NCI-H2196 treated with DMSO at 0.1 percent for 48 hours (cell line): ENCODE measurements around the gene REPS2.

Experiments used
- DNase-seq: peaks from one replicate; lab custom pipeline; 2025; ENCODE audit not compliant: unreplicated experiment; lab: John Stamatoyannopoulos, UW

Gene REPS2

DNA sequence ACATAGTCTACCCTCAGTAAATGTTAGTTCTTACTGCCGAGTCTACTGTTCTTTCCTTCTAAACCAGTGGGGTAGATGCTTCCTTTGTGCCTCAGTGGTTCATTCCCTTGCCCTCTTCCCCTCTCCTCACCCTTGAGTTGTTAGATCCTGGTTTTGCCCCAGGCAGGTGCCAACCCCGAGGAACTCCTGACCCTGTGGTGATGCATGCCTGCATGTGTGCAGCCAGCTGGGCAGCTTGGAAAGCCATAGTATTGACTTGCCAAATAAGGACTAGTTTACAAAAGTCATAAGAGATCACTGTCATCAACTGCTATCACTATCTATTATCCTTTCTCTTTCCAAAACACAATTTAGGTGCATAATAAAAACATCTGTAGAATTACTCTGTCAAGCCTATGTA is 50.9 kb downstream of the REPS2 start:
- DNase-seq = no peak

DNA sequence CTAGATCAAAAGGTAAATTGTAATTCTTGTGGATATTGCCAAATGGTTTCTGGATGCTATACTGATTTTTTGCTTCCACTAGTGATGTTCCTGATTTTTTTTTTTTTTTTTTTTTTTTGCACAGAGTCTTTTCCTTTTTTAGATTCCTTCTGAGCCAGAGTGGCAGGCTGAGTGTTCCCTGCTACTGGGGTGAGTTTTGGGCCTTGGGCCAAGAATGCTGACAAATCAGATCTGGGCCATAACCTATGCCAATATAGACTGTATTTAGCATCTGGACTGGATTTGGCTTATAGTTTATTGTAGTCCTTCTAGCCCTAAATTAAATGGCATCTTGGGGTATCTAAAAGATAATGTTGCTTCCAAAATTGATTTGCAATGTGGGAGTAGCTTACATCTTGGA is 52.8 kb downstream of the REPS2 start:
- DNase-seq = no peak

DNA sequence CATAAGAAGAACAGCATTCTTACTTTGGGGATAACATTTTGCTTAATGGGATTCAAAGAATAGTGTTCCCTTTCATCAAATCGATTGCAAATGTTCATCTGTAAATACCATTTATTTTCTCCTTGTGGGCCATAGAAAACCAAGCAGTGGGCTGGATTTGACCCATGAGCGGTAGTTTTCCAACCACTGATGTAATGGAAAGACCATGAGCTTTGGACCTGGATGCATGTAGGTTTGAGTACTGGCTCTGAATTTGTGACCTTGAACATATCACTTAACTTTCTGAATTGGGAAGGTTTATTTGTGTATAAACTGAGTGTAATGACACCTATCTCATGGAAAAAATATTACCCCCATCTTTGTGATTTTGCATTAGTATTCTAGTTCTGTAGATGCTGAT is 54.3 kb downstream of the REPS2 start:
- DNase-seq = no peak

DNA sequence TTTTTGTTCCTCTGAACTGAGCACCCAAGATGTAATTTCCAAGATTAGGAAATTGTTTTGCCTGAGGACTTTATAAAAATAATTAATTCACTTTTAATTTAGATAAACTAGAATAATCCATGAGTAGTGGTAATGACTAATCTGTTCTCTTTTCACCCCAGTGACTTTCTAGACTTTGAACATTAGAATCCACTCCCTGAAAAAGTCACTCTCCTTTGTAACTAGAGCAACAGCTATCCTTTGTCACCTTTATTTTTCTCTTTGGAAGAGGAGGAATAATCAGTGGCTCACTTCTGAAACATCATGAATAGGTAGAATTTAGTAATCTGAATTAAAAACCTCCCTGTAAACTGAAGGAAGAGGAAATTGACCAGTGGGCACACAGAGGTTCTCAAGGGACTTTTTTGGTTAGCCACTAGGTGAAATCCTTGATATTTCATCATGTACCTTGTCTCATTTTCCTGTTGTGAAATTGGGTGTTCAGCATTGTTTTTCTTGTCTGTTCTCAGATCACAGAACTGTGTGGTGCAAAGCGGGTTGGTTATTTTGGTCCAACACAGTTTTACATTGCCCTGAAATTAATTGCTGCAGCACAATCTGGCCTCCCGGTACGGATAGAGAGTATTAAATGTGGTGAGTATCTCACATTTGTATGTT is 59.4 kb downstream of the REPS2 start:
- DNase-seq = no peak

DNA sequence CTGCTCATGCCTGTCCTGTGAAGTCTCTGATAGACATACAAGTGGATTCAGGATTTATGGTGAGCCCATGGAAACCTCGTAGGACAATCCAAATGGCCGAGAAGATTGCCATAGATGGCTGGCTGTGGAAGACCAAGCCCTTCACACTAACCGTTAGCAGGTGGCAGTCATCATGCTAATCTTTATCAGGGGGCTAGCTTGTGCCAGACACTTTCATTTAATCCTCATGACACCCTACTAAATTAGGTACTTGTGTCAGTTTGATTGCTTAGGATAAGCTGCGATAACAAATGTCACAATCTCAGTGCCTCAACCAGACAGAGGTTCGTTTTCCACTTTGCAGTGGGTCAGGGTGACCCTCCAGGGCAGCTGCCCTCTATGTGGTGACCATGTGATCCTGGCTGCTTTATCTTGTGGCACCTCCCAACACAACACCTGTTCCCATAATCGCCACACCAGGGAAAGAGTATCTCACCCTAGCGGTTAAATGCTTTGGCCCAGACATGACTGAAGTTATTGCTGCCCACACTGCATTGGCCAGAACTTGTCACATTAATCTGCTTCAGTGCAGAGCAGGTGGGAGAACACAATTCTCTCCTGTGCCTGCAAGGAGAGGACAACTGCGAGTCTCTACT is 60.8 kb downstream of the REPS2 start:
- no peak for DNase-seq

DNA sequence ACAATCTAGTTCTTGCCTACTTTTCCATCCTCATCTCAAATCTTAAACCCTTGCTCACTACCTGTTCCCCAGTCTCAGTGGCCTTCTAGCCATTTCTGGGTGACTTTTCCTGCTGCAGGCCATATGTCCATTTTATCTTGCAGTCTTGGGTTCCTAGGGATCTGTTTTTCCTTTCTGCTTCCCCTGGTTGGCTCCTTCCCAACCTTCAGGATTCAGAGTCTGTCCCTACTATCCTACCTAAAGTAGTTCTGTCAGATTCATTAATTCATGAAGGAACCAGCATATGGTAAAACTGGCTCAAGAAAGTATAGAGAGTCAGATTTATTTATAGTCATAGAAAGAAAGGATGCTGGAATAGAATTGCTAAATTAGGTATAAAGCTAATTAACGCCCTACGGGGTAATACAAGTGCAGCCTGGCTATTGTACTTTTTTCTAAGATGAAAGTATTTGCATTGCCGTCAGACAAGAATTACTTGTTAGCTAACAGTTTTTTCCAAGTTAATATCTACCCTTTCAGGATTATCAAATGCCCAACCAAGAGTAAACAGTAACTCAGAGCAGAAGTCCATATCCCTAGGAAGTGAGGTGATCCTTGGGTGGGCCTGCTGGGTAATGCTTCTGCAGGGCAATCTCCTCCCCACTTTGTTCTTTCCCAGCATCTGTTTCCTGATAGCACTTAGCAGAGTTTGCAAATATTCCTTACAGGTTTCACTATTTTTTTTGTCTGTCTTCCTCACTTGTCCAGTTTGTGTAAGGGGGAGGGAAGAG is 63.6 kb downstream of the REPS2 start:
- no peak for DNase-seq

DNA sequence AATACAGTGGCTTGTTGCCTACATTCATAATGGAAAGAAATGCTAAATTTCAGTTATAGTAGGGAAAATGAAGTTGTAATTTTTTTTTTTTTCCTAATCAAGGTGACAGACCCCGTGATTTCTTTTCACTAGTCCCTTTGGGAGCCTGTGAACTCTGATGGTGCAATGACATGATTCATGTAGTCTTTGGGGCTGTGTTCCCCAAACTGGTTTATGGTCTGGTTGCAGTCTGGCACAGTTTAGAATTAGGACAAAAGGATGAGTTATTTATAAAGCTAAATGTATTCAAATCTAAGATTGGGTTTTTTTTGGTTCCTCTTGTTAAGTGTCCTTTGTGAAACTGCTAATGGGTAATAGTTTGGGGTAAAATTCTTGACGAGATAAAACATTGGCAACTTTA is 66.0 kb downstream of the REPS2 start:
- DNase-seq = no peak

DNA sequence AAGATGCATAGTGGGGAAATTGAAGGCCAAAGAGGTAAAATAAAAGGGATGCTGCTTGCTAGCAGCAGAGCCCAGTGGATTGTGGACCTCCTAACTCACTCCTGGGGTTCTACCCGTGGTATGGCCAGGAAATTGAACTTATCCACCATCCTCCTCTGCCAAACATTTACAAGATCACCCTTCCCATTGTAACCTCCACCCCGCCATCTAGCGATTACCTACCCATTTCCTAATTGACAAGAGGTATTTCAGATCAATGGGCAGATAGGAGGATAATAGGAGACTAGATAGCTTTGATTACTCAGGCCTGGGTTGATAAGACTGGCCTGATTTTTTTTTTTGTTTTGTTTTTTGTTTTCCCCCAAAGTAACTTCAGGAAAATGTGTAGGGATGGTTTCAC is 67.8 kb downstream of the REPS2 start:
- DNase-seq = no peak

DNA sequence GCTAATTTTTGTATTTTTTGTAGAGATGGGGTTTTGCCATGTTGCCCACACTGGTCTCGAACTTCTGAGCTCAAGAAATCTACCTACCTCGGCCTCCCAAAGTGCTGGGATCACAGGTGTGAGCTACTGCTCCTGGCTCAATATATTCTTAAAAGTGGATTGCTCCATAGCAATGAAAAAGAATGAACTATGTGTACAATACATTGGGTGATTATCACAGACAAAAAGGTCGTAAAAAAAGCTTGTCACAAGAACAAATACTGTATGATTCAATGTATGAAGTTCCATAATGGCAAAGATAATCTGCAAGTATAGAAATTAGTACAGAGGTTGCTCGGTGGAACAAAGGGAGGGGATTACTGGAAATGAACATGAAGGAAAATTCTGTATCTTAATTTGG is 70.7 kb downstream of the REPS2 start:
- DNase-seq = no peak

DNA sequence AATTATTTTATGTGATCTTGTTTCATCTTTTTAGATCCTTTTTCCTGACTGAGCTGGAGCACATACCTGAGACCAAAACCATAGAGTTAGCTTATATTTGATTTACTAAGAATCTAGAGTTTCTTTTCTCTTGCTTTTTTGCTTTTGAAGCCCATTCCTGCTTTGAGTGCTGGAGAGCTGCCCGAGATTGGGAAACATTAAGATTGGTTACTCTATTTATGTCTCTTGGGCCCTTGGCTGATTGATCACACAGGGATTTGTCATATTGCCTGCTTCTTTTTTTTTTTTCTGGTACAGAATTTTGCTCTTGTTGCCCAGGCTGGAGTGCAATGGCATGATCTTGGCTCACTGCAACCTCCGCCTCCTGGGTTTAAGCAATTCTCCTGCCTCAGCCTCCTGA is 73.9 kb downstream of the REPS2 start:
- no peak for DNase-seq

DNA sequence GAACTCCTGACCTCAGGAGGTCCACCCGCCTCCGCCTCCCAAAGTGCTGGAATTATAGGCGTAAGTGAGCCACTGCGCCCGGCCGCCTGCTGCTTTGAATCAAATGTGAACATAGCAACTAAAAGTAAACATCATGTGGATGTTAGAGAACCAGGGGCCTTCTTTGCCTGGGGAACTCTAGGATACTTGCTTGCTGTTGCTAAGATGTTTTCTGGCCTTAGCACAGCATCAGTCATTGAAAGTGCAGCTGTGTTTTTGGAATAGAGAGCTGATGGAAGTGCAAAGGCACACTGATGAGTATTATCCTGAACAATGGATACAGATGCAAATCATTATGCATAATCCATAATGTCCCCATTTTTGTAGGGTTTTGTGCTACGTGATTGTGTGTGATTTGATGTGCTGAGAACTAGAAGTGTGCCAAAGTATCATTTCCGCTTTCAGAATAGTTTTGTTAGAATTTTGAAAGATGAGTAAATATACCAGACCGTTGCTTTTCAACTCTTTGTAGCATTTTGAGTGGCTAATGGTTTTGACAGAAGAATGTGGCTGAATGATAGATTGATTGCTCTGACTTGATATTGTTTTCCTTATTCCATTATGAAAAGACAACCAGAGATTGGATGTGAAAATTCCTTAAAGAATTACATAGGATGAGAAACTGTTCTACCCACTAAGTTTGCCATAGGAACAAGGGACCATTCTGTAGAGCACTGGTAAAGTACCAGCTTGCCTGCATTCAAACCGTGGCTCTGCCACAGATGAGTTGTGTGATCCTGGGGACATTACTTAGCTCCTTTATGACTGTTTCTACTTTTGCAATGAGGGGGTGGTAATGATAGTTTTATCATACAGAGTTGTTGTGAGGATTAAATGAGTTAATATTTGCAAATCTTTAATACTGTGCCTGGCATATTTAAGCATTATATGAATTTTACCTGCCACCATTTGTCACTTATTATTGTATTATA is 74.7 kb downstream of the REPS2 start:
- no peak for DNase-seq

DNA sequence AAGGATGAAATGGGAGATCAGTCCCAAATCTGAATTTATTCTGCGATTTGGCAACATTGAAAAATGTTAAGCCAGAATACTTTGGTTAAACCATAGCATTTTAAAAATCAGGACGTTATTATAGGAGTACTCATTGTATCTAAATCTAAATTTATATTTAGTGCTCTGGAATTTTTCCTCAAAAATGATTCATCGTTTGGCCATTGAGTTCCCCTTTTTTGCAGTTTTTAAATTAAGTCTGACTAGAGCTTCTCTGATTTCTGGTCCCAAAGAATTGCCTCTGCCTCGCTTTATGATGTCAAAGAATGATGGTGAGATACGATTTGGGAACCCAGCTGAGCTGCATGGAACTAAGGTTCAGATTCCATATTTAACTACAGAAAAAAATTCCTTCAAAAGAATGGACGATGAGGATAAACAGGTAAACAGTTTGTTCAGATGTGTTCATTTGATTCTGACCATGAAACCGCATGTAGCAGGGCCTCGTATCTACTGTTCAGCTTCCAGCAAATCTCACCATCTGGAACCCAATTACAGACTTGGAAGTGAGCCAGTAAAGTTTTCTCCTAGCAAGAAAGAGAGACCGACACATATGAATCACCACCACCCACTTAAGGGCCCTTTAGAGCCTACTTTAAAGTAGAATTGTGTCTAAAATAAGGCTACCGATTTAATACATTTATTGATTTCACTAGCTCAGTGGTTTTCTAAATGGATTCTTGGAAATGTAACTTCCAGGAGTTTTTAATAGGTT is 75.6 kb downstream of the REPS2 start:
- DNase-seq = no peak

DNA sequence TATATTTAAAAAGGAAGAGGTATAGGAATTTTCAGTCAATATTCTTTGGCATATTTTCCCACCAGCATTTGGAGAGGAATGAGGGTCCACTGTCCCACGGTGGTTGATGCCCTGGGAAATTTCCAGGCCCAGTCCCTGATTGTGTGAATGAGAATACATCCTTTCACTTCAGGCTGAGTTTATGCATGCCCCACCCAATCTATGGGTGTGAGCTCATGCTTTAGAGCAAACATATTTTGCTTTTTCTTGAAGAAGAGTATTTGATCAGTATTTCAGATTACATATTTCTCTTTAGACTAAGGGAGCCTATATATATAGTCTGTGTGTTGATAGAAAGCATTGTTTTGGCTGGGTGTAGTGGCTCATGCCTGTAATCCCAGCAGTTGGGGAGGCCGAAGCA is 77.2 kb downstream of the REPS2 start:
- no peak for DNase-seq

DNA sequence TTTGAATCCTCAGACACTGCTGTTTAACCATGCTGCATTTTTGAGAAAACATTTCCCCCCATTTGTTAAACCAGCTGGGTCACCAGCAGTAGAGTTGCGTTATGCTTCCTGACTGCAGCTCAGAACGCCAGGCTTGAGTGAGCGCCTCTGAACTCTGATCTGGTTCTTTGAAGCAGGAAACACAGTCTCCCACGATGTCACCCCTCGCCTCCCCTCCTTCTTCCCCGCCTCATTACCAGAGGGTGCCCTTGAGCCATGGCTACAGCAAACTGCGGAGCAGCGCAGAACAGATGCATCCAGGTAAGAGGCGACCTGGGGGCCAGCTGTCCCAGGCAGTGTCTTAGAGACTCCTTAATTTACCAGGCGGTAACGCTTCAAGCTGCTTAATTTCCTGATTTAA is 78.4 kb downstream of the REPS2 start:
- DNase-seq = no peak

DNA sequence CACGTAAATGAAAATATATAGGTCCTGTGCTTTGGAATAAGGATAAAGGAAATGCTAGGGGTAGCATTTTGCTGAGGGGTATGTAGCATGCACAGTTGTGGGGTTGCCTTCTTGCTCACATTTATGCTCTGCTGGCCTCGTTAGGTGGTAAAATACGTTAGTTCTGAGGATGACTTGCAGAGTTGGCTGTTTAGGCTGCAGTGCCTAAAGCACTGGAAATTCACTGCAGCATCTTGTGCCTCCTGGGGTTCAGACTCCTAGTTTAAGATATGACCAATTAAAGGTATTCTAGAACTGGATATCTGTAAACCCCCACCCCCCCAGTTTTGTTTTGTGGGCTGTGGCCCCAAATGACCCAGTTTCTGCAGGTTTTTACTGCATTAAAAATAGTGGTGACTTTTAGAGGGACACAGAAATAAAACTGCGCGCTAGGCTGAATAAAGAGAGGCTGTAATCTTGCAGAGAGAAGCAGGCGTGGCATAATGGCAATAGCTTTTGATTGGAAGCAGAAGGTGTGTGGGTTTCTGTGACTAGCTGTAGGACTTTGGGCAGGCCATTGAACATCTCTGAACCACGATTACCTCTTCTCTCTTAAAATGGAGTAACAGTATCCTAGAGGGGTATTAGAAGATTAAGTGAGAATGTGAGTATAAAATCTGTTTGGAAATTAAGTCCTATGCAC is 79.3 kb downstream of the REPS2 start:
- DNase-seq = no peak

DNA sequence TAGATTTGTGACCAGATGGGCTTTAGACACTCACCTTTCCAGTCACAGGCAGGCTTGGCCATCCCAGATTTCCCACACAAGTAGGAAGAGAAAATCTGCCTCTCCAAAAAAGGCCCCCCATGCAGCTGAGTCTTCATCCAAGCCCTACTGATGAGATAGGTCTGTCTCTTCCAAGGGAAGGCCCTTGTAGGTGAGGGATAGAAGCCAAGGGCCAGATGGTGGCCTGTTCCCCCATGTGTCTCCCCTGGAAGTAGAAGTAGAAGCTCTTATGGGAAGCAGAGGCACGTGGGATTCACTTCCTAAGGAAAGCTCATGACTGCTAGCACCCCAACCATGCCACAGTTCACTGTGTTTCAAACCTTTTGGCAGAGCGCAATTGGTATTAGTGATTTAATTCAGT is 81.5 kb downstream of the REPS2 start:
- no peak for DNase-seq

DNA sequence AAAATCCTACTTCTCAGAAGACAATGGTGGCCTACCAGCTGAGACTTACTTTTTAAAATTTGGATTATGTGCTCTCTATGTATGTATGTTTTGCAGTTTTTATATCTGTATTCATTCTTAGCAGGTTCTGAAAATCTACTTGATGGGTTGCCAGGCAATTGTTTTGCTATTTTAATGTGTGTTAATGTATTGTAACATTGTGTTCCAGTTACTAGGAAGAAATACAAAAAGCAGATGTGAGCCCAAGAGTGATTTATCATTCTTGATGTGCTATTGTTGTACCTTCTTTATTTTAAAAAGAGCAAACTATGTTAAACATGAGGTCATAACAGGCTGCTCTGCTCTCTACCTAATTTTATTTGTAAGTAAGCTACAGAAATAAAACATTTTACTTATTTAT is 81.9 kb downstream of the REPS2 start:
- DNase-seq = no peak

DNA sequence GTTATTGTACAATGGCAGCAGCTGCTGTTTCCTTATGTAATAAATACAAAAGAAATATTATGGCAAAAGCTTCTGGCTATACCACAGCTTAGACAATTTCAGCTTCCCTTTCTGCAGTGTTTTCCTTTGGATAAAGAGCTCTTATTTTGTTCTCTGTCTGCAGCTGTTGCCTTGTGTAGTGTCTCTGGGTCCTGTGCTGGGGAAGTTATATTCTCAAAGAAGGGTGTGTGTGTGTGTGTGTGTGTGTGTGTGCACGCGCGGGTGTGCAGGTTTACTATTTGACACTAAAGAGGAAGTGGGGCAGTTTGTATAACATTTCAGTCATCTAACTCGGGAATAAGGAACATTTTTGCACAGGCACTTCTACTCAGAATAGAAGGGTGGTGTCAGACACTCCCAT is 83.6 kb downstream of the REPS2 start:
- no peak for DNase-seq

DNA sequence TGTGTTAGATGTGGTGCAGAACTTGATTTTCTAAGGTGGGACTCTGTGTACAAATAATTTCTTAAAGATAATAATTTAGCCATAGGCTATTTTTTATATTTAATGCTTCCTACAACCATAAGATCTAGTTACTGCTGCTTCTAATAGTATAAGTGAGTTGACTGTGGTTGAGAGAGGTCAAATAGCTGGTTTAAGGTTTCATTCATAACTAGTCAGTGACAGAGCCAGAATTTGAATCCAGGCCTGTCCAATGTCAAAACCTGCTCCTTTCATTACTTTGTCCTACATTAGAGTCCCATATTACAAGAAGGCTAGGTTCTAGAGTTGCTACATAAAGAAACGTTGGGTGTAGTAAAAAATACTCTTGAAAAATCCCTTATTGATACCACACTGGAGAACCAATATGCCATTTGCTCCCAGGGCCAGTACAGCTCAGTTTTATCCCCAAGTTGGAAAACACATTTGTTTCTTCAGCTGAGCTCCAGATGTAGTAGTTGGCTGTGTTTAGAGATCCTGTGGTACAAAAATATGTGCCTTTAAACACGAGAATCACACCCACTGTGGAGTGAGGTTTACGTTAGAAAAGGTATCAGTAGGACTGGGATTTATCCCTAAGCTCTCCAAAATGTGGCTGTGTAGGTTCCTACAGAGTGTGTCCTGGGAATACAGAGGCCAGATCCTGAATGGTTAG is 84.3 kb downstream of the REPS2 start:
- no peak for DNase-seq
